KMS-11 (cell line): ENCODE results near the gene ZNF81.
"Not testable (repeated sequence)": the region's sequence is repeated elsewhere in the genome, so short reads cannot be mapped to it uniquely, and the experiment has no call there.

Experiments
- H2AFZ ChIP-seq: fragments of 200-600 bp; sonication (generic); 2 replicates; pipeline ENCODE4 v1.6.1; 2016; ENCODE audit warnings: antibody characterized with exemption, mixed run types, low read depth
- H3K27ac ChIP-seq: fragments of 200-600 bp; sonication (generic); 2 replicates; pipeline ENCODE4 v1.6.1; 2016; ENCODE audit warnings: mild to moderate bottlenecking, mixed run types
- H3K27me3 ChIP-seq: fragments of 200-600 bp; sonication (generic); 2 replicates; pipeline ENCODE4 v1.6.1; 2017; ENCODE audit warnings: mild to moderate bottlenecking, low read depth, mixed run types, moderate library complexity; ENCODE audit not compliant: insufficient read depth
- H3K36me3 ChIP-seq: fragments of 200-600 bp; sonication (generic); 2 replicates; pipeline ENCODE4 v1.6.1; 2017; ENCODE audit warnings: mild to moderate bottlenecking, mixed run types; ENCODE audit not compliant: insufficient read depth
- H3K4me1 ChIP-seq: fragments of 200-600 bp; sonication (generic); 2 replicates; pipeline ENCODE4 v1.6.1; 2016; ENCODE audit warnings: mild to moderate bottlenecking, low read depth, mixed run types; ENCODE audit not compliant: poor library complexity, severe bottlenecking
- H3K4me2 ChIP-seq: fragments of 200-600 bp; sonication (generic); 2 replicates; pipeline ENCODE4 v1.7.0; 2016; ENCODE audit warnings: mild to moderate bottlenecking, mixed run types
- H3K4me3 ChIP-seq: fragments of 200-600 bp; sonication (generic); IDR thresholded peaks from 2 replicates; pipeline ENCODE4 v1.6.1; 2017; ENCODE audit warnings: low read depth, low read length, mixed read lengths; ENCODE audit not compliant: insufficient read depth
- H3K79me2 ChIP-seq: fragments of 200-600 bp; sonication (generic); 2 replicates; pipeline ENCODE4 v1.6.1; 2016; ENCODE audit warnings: low read depth, mixed run types; ENCODE audit not compliant: insufficient read depth
- H3K9ac ChIP-seq: fragments of 200-600 bp; sonication (generic); 2 replicates; pipeline ENCODE4 v1.6.1; 2016; ENCODE audit warnings: mild to moderate bottlenecking, mixed run types
- H4K20me1 ChIP-seq: fragments of 200-600 bp; sonication (generic); 2 replicates; pipeline ENCODE4 v1.6.1; 2016; ENCODE audit warnings: mild to moderate bottlenecking, mixed run types; ENCODE audit not compliant: insufficient read depth
- TF ChIP-seq, protein P1 (sequence below): fragments of 200-600 bp; sonication (generic); conservative IDR thresholded peaks from 2 replicates; pipeline ENCODE4 v1.6.1; 2017; ENCODE audit warnings: low read depth, mild to moderate bottlenecking, antibody characterized with exemption, low read length, moderate library complexity, mixed read lengths

Gene ZNF81

DNA sequence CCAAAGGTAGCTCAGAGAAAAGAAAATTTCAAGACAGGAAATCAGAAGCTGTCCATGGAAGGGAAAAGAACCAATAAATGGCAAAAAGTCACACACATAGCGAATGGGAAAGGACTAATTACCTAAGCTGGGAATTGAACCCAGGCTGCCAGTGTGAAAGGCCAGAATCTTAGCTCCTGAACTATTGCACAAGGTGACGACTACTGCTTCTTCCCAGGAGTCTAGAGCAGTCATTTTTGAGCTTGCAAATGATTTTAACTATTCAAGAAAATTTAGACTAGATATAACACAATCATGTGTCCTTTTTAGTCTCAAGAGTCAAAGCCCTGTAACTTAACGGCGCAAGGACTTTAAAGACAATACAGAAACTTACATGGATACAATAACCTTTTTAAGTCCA, 34.1 kb upstream of the ZNF81 start:
- Histone ChIP-seq H3K9ac (no peak overlapping the region), H2AFZ (no peak overlapping the region), H3K27me3 (no peaks in the 10 kb centered on the region), H3K27ac (no peak overlapping the region), H4K20me1 (no peaks in the 10 kb centered on the region), H3K79me2 (no peaks in the 10 kb centered on the region), H3K36me3 (no peaks in the 10 kb centered on the region), H3K4me1 (no peaks in the 10 kb centered on the region), H3K4me2 (no peak overlapping the region), H3K4me3 (no peak overlapping the region)
- TF ChIP-seq, protein P1, sequence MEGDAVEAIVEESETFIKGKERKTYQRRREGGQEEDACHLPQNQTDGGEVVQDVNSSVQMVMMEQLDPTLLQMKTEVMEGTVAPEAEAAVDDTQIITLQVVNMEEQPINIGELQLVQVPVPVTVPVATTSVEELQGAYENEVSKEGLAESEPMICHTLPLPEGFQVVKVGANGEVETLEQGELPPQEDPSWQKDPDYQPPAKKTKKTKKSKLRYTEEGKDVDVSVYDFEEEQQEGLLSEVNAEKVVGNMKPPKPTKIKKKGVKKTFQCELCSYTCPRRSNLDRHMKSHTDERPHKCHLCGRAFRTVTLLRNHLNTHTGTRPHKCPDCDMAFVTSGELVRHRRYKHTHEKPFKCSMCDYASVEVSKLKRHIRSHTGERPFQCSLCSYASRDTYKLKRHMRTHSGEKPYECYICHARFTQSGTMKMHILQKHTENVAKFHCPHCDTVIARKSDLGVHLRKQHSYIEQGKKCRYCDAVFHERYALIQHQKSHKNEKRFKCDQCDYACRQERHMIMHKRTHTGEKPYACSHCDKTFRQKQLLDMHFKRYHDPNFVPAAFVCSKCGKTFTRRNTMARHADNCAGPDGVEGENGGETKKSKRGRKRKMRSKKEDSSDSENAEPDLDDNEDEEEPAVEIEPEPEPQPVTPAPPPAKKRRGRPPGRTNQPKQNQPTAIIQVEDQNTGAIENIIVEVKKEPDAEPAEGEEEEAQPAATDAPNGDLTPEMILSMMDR = no peak

DNA sequence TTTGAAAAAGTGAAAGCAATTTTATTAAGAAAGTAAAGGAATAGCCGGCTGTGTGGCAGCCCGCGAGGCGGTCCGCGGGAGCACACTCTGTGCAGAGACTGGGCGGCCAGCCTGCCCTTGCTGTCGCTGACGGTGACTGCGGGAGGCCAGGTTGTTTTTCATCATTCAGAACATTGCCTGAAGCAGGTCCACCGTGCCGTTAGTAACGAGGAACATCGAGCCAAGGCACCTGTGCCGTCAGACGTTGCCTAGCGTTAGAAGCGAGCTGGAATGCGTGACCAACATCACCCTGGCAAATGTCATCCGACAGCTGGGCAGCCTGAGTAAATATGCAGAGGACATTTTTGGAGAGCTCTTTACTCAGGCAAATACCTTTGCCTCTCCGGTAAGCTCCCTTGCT, 33.6 kb upstream of the ZNF81 start:
- not testable (repeated sequence) for H3K4me3 ChIP-seq, H3K4me1 ChIP-seq, H3K27ac ChIP-seq

DNA sequence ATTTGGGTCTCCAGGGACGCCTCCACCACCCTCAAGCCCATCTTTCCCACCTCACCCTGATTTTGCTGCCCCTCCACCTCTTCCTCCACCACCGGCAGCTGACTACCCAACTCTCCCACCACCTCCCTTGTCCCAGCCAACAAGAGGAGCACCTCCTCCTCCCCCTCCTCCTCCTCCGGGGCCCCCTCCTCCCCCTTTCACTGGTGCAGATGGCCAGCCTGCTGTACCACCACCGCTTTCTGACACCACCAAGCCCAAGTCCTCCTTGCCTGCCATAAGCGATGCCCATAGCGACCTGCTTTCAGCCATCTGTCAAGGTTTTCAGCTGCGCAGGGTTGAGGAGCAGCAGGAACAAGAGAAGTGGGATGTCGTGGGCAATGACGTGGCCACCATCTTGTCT, 32.4 kb upstream of the ZNF81 start:
- Histone ChIP-seq H3K27ac (no peak overlapping the region), H4K20me1 (no peaks in the 10 kb centered on the region), H3K4me3 (no peak overlapping the region), H3K36me3 (no peaks in the 10 kb centered on the region), H3K4me2 (no peak overlapping the region), H2AFZ (no peak overlapping the region), H3K4me1 (no peaks in the 10 kb centered on the region), H3K9ac (no peak overlapping the region), H3K27me3 (no peaks in the 10 kb centered on the region), H3K79me2 (no peaks in the 10 kb centered on the region)
- TF ChIP-seq, protein P1 = no peak

More for the DNA sequence above, 33.6 kb upstream of the ZNF81 start:
- H3K27me3 ChIP-seq, H2AFZ ChIP-seq, H3K79me2 ChIP-seq, H4K20me1 ChIP-seq, H3K9ac ChIP-seq, H3K36me3 ChIP-seq, H3K4me2 ChIP-seq: not testable (repeated sequence)

DNA sequence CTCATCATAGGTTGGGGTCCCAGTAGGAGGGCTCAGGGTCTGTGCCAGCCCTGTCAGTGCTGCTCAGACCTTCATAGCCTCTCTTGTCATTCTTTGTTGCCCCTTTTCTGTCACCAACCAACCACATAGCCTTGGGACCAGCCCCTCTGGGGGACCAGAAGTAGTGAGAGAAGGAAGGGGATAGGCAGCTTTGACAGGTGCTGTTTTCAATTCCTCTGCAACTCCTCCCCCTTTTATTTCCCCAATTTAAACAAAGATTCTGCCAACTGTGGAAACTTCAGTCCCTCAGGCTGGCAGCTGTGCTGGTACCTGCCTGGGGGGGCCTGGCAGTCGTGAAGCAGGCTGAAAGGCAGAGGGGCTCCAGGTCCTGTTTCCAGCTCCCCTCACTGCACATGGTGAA, 30.9 kb upstream of the ZNF81 start:
- not testable (repeated sequence) for H2AFZ ChIP-seq, H3K79me2 ChIP-seq, H3K36me3 ChIP-seq, H3K9ac ChIP-seq, H3K27me3 ChIP-seq, H3K4me2 ChIP-seq, H3K4me1 ChIP-seq, H3K27ac ChIP-seq, H4K20me1 ChIP-seq, H3K4me3 ChIP-seq

DNA sequence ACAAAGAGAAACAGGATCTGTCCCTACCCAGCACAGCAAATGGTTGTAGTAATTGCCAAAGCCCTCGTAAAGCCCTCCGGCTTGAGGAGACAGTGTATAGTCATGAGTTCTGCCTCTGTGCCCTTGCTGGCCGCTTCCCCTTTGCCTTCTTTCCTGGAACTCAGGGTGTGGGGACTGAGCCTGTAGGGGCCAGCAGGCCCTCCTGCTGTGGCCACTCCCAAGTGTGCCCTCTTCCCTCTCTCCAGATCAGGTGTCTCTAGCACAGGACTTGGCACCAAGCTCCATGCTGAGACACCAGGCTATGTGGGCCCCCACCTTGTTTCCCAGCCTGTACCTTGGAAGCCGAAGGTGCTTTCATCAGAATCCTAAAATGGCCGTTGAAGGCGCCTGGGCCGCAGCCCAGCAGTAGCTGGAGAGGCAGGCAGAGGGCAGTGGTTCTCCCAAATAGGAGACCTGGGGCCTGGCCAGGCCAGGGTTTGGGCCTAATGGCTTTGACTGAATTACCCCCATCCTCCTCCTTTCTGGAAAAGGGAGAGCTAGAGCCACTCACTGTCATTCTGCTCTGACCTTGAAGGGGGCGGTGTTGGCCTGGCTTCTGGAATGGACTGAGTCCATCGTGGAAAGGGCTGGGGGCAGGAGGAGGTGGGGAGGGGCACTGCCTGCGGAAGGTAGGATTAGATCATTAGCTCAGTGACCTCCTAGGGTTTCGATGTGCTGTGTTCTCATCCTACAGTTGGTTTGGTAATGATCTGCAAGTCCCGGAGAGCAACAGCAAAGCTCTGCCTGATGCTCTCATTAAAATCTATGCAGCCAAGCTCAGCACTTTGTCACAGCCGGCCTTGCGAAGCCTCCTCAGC, 30.1 kb upstream of the ZNF81 start:
- not testable (repeated sequence) for H3K4me2 ChIP-seq, H3K4me3 ChIP-seq, H3K27ac ChIP-seq, H3K4me1 ChIP-seq, H3K79me2 ChIP-seq, H3K9ac ChIP-seq, H3K27me3 ChIP-seq, H2AFZ ChIP-seq, H3K36me3 ChIP-seq, H4K20me1 ChIP-seq

DNA sequence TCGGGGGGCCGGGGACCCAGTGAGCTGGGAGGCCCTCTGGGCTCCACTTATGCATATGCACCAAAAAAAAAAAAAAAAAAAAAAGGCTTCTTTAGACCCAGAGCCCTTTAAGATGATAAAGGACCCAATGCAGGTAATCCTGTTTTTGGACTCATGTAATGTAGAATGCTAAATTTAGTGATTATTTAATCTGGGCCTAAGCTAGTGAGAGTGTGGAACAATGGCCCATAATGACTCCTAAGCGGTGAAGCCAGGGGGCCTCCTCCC, 29.5 kb upstream of the ZNF81 start:
- H3K36me3 ChIP-seq, H4K20me1 ChIP-seq, H3K27me3 ChIP-seq, H3K27ac ChIP-seq, H3K4me1 ChIP-seq, H3K4me2 ChIP-seq, H2AFZ ChIP-seq, H3K4me3 ChIP-seq, H3K9ac ChIP-seq, H3K79me2 ChIP-seq: not testable (repeated sequence)
